GM12865 (cell line): ENCODE data around the gene SLC35B2.
"Not testable (repeated sequence)": the region's sequence is repeated elsewhere in the genome, so short reads cannot be mapped to it uniquely, and the experiment has no call there.

Experiments used
- DNase-seq: peaks from one replicate; pipeline ENCODE4 v3.0.0; 2010; ENCODE audit warnings: low read depth
- H3K4me3 ChIP-seq: 2 replicates; pipeline ENCODE4 v1.5.1; 2011; ENCODE audit warnings: mild to moderate bottlenecking, low read depth, low read length, control low read depth
- CTCF ChIP-seq: IDR thresholded peaks from 2 replicates; pipeline ENCODE4 v1.5.1; 2011; ENCODE audit warnings: low read length, control low read depth, low read depth, inconsistent platforms; ENCODE audit not compliant: insufficient read depth; ENCODE audit errors: missing control alignments

The SLC35B2 gene

GRCh38 chr6:44237021-44237812 is 20.1 kb downstream of the SLC35B2 start:
- H3K4me3 ChIP-seq = peak overlapping the region; percentile 71
- DNase-seq = peak; percentile 74
- TF ChIP-seq CTCF = no peak

- no peak overlapping the region for H3K4me3 ChIP-seq
- no peak for DNase-seq
- TF ChIP-seq CTCF = no peak
Observed at GRCh38 chr6:44235891-44236516, 21.3 kb downstream of the SLC35B2 start.

- no peak for TF ChIP-seq CTCF
- H3K4me3 ChIP-seq = no peak overlapping the region
- DNase-seq = no peak
Observed at GRCh38 chr6:44235269-44235668, 22.1 kb downstream of the SLC35B2 start.

- peak; percentile 78 for TF ChIP-seq CTCF
- no peak overlapping the region for H3K4me3 ChIP-seq
- DNase-seq = peak; percentile 49
Observed at GRCh38 chr6:44234101-44235025, 23.0 kb downstream of the SLC35B2 start.

GRCh38 chr6:44233567-44234100 is 23.7 kb downstream of the SLC35B2 start:
- H3K4me3 ChIP-seq = no peak overlapping the region
- no peak for DNase-seq
- TF ChIP-seq CTCF = no peak

GRCh38 chr6:44232676-44233566 is 24.4 kb downstream of the SLC35B2 start:
- H3K4me3 ChIP-seq = no peak overlapping the region
- no peak for TF ChIP-seq CTCF
- DNase-seq = no peak

GRCh38 chr6:44231426-44231825 is 25.9 kb downstream of the SLC35B2 start:
- not testable (repeated sequence) for DNase-seq, H3K4me3 ChIP-seq
